Astrocyte (in vitro differentiated cells and primary cell): ENCODE results near the gene SLC9B1. TPM values are rescaled to one million over a fixed set of nuclear protein-coding genes. Genes with fewer than 3 reads are reported as not detected.

Experiments
- DNase-seq: peaks from one replicate; pipeline ENCODE4 v3.0.0-alpha.2; 2010; ENCODE audit warnings: low read depth
- FAIRE-seq: peaks from 2 replicates; lab custom pipeline; 2011; peaks lifted over from hg19 to GRCh38; lab: Jason Lieb, UNC
- H2AFZ ChIP-seq: 2 replicates; pipeline ENCODE4 v1.6.0; 2012; ENCODE audit warnings: low read depth, low read length, inconsistent platforms
- H3K27ac ChIP-seq: 2 replicates; pipeline ENCODE4 v1.5.1; 2011; ENCODE audit warnings: low read depth, low read length, inconsistent platforms
- H3K27me3 ChIP-seq: 2 replicates; pipeline ENCODE4 v1.6.0; 2011; ENCODE audit warnings: low read length, inconsistent platforms; ENCODE audit not compliant: insufficient read depth
- H3K36me3 ChIP-seq: 2 replicates; pipeline ENCODE4 v1.5.1; 2011; ENCODE audit warnings: low read length, inconsistent platforms; ENCODE audit not compliant: insufficient read depth
- H3K4me1 ChIP-seq: 2 replicates; pipeline ENCODE4 v1.5.1; 2011; ENCODE audit warnings: low read length, inconsistent platforms; ENCODE audit not compliant: insufficient read depth
- H3K4me2 ChIP-seq: 2 replicates; pipeline ENCODE4 v1.6.0; 2012; ENCODE audit warnings: low read length, inconsistent platforms
- H3K4me3 ChIP-seq: 2 replicates; pipeline ENCODE4 v1.5.1; 2011; ENCODE audit warnings: low read depth, mild to moderate bottlenecking, low read length, inconsistent platforms; ENCODE audit not compliant: insufficient read depth
- H3K79me2 ChIP-seq: 2 replicates; pipeline ENCODE4 v1.6.0; 2012; ENCODE audit warnings: mild to moderate bottlenecking, low read length, inconsistent platforms; ENCODE audit not compliant: insufficient read depth
- H3K9ac ChIP-seq: 2 replicates; pipeline ENCODE4 v1.6.0; 2012; ENCODE audit warnings: mild to moderate bottlenecking, low read length, inconsistent platforms
- H3K9me3 ChIP-seq: 2 replicates; pipeline ENCODE4 v1.5.1; 2012; ENCODE audit warnings: low read depth, mild to moderate bottlenecking, low read length, inconsistent platforms; ENCODE audit not compliant: insufficient read depth
- H4K20me1 ChIP-seq: 2 replicates; pipeline ENCODE4 v1.6.0; 2012; ENCODE audit warnings: low read length, inconsistent platforms; ENCODE audit not compliant: insufficient read depth
- H3K27ac Mint-ChIP-seq: one replicate; pipeline ENCODE4 v1.8.0; 2021; ENCODE audit warnings: mild to moderate bottlenecking, mixed read lengths; ENCODE audit not compliant: unreplicated experiment
- H3K27me3 Mint-ChIP-seq: one replicate; pipeline ENCODE4 v1.8.0; 2021; ENCODE audit warnings: low read depth, mixed read lengths; ENCODE audit not compliant: unreplicated experiment
- H3K36me3 Mint-ChIP-seq: one replicate; pipeline ENCODE4 v1.8.0; 2021; ENCODE audit warnings: low read depth, mixed read lengths; ENCODE audit not compliant: unreplicated experiment
- H3K4me1 Mint-ChIP-seq: one replicate; pipeline ENCODE4 v1.8.0; 2021; ENCODE audit warnings: low read depth, mixed read lengths; ENCODE audit not compliant: unreplicated experiment
- H3K4me3 Mint-ChIP-seq: one replicate; pipeline ENCODE4 v1.8.0; 2021; ENCODE audit warnings: mild to moderate bottlenecking, moderate library complexity, mixed read lengths; ENCODE audit not compliant: unreplicated experiment
- H3K9me3 Mint-ChIP-seq: one replicate; pipeline ENCODE4 v1.8.0; 2021; ENCODE audit warnings: mild to moderate bottlenecking, mixed read lengths; ENCODE audit not compliant: unreplicated experiment
- CTCF ChIP-seq: IDR thresholded peaks from 2 replicates; pipeline ENCODE4 v1.5.1; 2011; ENCODE audit warnings: low read depth, mild to moderate bottlenecking, inconsistent platforms, low read length, moderate library complexity; ENCODE audit not compliant: insufficient read depth
- EZH2 ChIP-seq: IDR thresholded peaks from 2 replicates; pipeline ENCODE4 v1.6.1; 2012; ENCODE audit warnings: mild to moderate bottlenecking, low read length, inconsistent platforms; ENCODE audit not compliant: insufficient read depth
- total RNA-seq: library from RNA; stranded (reverse); gene quantifications from 2 replicates; pipeline ENCODE4 v1.2.1, GENCODE V29; 2021

The SLC9B1 gene
- total RNA-seq, 1 donor from 2014 or later = 0.16 TPM

- H3K36me3 Mint-ChIP-seq = no peaks in the 10 kb centered on the region
- no peaks in the 10 kb centered on the region for H3K4me1 Mint-ChIP-seq
- no peak overlapping the region for H3K4me2 ChIP-seq
- TF ChIP-seq EZH2 = no peak
- TF ChIP-seq CTCF = no peak
- H3K4me3 Mint-ChIP-seq = no peak overlapping the region
- no peak for DNase-seq
- no peaks in the 10 kb centered on the region for H3K27me3 Mint-ChIP-seq
- no peak overlapping the region for H3K27ac Mint-ChIP-seq
- no peak overlapping the region for H3K9ac ChIP-seq
- no peaks in the 10 kb centered on the region for H4K20me1 ChIP-seq
- H3K9me3 ChIP-seq = no peaks in the 10 kb centered on the region
- no peaks in the 10 kb centered on the region for H3K79me2 ChIP-seq
- no peaks in the 10 kb centered on the region for H3K9me3 Mint-ChIP-seq
- no peak overlapping the region for H2AFZ ChIP-seq
- no peak overlapping the region for H3K27ac ChIP-seq
- H3K27me3 ChIP-seq = no peaks in the 10 kb centered on the region
- H3K4me3 ChIP-seq = no peak overlapping the region
- H3K4me1 ChIP-seq = no peaks in the 10 kb centered on the region
- H3K36me3 ChIP-seq = no peaks in the 10 kb centered on the region
- no peak for FAIRE-seq
These were observed 7.4 kb upstream of the SLC9B1 start for GRCh38 chr4:103026868-103027267.

- Histone ChIP-seq H2AFZ (no peak overlapping the region), H4K20me1 (no peaks in the 10 kb centered on the region), H3K27me3 (no peaks in the 10 kb centered on the region), H3K4me1 (no peaks in the 10 kb centered on the region), H3K9me3 (no peaks in the 10 kb centered on the region), H3K27ac (no peak overlapping the region), H3K36me3 (no peaks in the 10 kb centered on the region), H3K79me2 (no peaks in the 10 kb centered on the region), H3K4me3 (no peak overlapping the region), H3K4me2 (no peak overlapping the region), H3K9ac (no peak overlapping the region)
- Mint-ChIP-seq H3K27me3 (no peaks in the 10 kb centered on the region), H3K27ac (no peak overlapping the region), H3K36me3 (no peaks in the 10 kb centered on the region), H3K4me3 (no peak overlapping the region), H3K4me1 (no peaks in the 10 kb centered on the region), H3K9me3 (no peaks in the 10 kb centered on the region)
- TF ChIP-seq CTCF = no peak
- TF ChIP-seq EZH2 = no peak
- FAIRE-seq (no peak), DNase-seq (no peak)
These were observed 5.5 kb upstream of the SLC9B1 start for GRCh38 chr4:103024996-103025395.

- H3K4me2 ChIP-seq = no peak overlapping the region
- Mint-ChIP-seq H3K9me3 (no peaks in the 10 kb centered on the region), H3K27me3 (no peaks in the 10 kb centered on the region), H3K36me3 (no peaks in the 10 kb centered on the region), H3K4me1 (no peaks in the 10 kb centered on the region), H3K4me3 (no peak overlapping the region), H3K27ac (no peak overlapping the region)
- H3K4me1 ChIP-seq = peaks cover 5% of the 10 kb centered on the region
- FAIRE-seq (no peak), DNase-seq (no peak)
- H3K27ac ChIP-seq = no peak overlapping the region
- H3K4me3 ChIP-seq = no peak overlapping the region
- H3K9ac ChIP-seq = no peak overlapping the region
- no peaks in the 10 kb centered on the region for H3K36me3 ChIP-seq
- H3K79me2 ChIP-seq = no peaks in the 10 kb centered on the region
- no peaks in the 10 kb centered on the region for H4K20me1 ChIP-seq
- no peaks in the 10 kb centered on the region for H3K27me3 ChIP-seq
- TF ChIP-seq EZH2 (no peak), CTCF (no peak)
- no peak overlapping the region for H2AFZ ChIP-seq
- no peaks in the 10 kb centered on the region for H3K9me3 ChIP-seq
These were observed 1.6 kb upstream of the SLC9B1 start for GRCh38 chr4:103021120-103021519.
